CD4-positive, alpha-beta memory T cell (primary cell): Measurements from ENCODE around the gene FPR2. TPM values are rescaled to one million over a fixed set of nuclear protein-coding genes. Genes with fewer than 3 reads are reported as not detected.

Experiments used
- CTCF ChIA-PET: fragments of 350-600 bp; sonication (Branson Sonifier 250); formaldehyde crosslinking; loops from one replicate; lab custom pipeline; 2021; ENCODE audit warnings: inconsistent platforms; ENCODE audit not compliant: partially characterized antibody; lab: Charles Lee
- POLR2A ChIA-PET: fragments of 350-600 bp; sonication (Branson Sonifier 250); formaldehyde crosslinking; loops from one replicate; lab custom pipeline; 2021; ENCODE audit not compliant: partially characterized antibody; lab: Charles Lee
- DNase-seq, 5 donors: peaks; one replicate each; pipeline versions ENCODE4 v3.0.0 to v3.0.0-alpha.2; 2020 to 2022; ENCODE audit warnings: mixed read lengths in 1 of 5
- H3K27ac ChIP-seq: one replicate; pipeline ENCODE4 v1.7.0; 2013; ENCODE audit warnings: low read depth, low read length
- H3K27me3 ChIP-seq: 2 replicates; pipeline ENCODE4 v1.7.0; 2013; ENCODE audit warnings: mild to moderate bottlenecking, low read length, moderate library complexity; ENCODE audit not compliant: insufficient read depth
- H3K36me3 ChIP-seq: 2 replicates; pipeline ENCODE4 v1.7.0; 2013; ENCODE audit warnings: mild to moderate bottlenecking, low read length, moderate library complexity; ENCODE audit not compliant: insufficient read depth
- H3K4me1 ChIP-seq: 2 replicates; pipeline ENCODE4 v1.7.0; 2013; ENCODE audit warnings: mild to moderate bottlenecking, low read length, moderate library complexity; ENCODE audit not compliant: insufficient read depth
- H3K4me3 ChIP-seq, 2 donors: one replicate each; pipeline ENCODE4 v1.7.0; 2013; ENCODE audit warnings: low read length in 2 of 2, mild to moderate bottlenecking in 1 of 2
- H3K9me3 ChIP-seq, 2 donors: one replicate each; pipeline ENCODE4 v1.7.0; 2013; ENCODE audit warnings: low read length in 2 of 2, control low read depth in 1 of 2; ENCODE audit not compliant: control insufficient read depth in 1 of 2
- H3K27ac Mint-ChIP-seq, 7 donors: one replicate each; pipeline ENCODE4 v1.8.0; 2020 to 2021; ENCODE audit warnings: mixed read lengths in 7 of 7, mild to moderate bottlenecking in 6 of 7, inconsistent platforms in 3 of 7, moderate library complexity in 3 of 7
- H3K27me3 Mint-ChIP-seq, 2 donors: one replicate each; pipeline ENCODE4 v1.8.0; 2020 to 2021; ENCODE audit warnings: mixed read lengths in 2 of 2
- H3K36me3 Mint-ChIP-seq, 2 donors: one replicate each; pipeline ENCODE4 v1.8.0; 2020 to 2021; ENCODE audit warnings: mixed read lengths in 2 of 2, inconsistent platforms in 1 of 2, mild to moderate bottlenecking in 1 of 2
- H3K4me1 Mint-ChIP-seq, 4 donors: one replicate each; pipeline ENCODE4 v1.8.0; 2020 to 2021; ENCODE audit warnings: mixed read lengths in 4 of 4, mild to moderate bottlenecking in 1 of 4
- H3K4me3 Mint-ChIP-seq, 8 donors: one replicate each; pipeline ENCODE4 v1.8.0; 2020 to 2021; ENCODE audit warnings: mixed read lengths in 8 of 8, mild to moderate bottlenecking in 7 of 8, moderate library complexity in 6 of 8, inconsistent platforms in 3 of 8
- H3K9me3 Mint-ChIP-seq, 8 donors: one replicate each; pipeline ENCODE4 v1.8.0; 2020 to 2021; ENCODE audit warnings: mixed read lengths in 8 of 8, mild to moderate bottlenecking in 5 of 8, inconsistent platforms in 3 of 8, moderate library complexity in 1 of 8
- intact Hi-C: fragments of 100-400 bp; cut with micrococcal nuclease; formaldehyde crosslinking; loops from one replicate; pipeline ENCODE4 v1.15.1; 2023
- polyA plus RNA-seq, 2 donors: library from polyadenylated mRNA; unstranded; fragments of 300-500 nt; fragmentation: Illumina TruSeq; gene quantifications; one replicate each; pipeline ENCODE4 v1.2.3, GENCODE V29; 2021
- total RNA-seq, 2 experiments: library from RNA; stranded (reverse); gene quantifications; one replicate each; pipeline ENCODE4 v1.2.3, GENCODE V29; 2021

The FPR2 gene
- total and polyA plus RNA-seq, 4 experiments from 2014 or later, result not detected

DNA sequence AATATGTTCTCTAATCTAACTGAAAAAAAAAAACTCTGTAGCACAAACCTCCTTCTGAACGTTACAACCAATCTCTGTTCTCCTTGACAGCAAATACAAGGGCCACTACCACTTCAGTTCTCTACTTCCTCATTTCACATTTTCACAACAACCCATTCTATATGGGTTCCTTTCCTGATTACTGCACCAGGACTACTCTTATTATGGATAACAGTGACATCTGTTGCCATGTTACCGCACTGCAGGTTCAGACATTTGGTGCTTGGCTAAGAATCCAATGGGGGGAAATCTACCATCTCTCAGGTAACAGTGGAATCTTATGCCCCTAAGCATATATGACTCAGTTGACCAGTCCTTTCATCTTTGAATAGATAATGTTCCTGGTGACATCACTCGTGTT lies 22.4 kb downstream of the FPR2 start:
- H3K9me3 Mint-ChIP-seq, result peaks cover 0 to 9% (median 3%) of the 10 kb centered on the region in 8 donors
- H3K27me3 Mint-ChIP-seq, result peaks cover 13 to 22% of the 10 kb centered on the region in 2 donors
- no peaks in the 10 kb centered on the region for H3K36me3 Mint-ChIP-seq
- ChIA-PET POLR2A (no interaction called here), CTCF (no interaction called here)
- intact Hi-C loops, result no loop called here
- no peaks in the 10 kb centered on the region for H3K4me1 Mint-ChIP-seq
- H3K4me3 ChIP-seq, result no peak overlapping the region
- no peaks in the 10 kb centered on the region for H3K9me3 ChIP-seq
- H3K4me3 Mint-ChIP-seq, result no peak overlapping the region
- H3K36me3 ChIP-seq, result no peaks in the 10 kb centered on the region
- no peaks in the 10 kb centered on the region for H3K27me3 ChIP-seq
- no peak overlapping the region for H3K27ac Mint-ChIP-seq
- no peak for DNase-seq
- no peak overlapping the region for H3K27ac ChIP-seq
- no peaks in the 10 kb centered on the region for H3K4me1 ChIP-seq

DNA sequence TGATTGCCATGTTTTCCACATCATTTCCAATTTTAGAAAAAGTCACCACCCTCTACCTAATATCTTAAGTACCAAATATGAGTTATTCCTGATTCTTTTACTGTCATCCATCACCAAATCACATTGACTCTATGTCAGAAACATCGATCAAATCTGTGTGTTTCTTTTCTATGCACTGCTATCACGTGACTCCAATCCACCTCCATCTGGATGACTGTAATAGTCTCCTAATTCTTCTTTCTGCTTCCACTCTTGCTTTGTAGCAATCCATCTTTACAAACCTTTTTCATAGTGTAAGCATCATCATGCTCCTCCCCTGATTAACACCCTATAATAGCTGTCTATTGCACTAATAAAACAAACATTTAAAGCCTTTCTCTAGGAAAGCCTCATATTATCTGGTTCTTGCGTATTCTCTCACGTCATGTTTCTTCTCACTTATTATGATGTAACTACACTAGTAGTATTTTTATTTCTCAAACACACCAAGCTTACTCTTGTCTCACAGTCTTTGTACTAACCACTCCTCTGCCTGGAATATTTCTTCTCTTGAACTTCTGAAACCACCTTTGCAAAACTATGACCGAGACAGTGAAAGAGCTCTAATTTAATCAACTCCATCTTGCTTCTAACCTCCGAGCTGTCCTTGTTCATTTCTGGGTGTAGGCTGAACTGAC lies 23.3 kb downstream of the FPR2 start:
- Histone ChIP-seq H3K27ac (no peak overlapping the region), H3K9me3 (no peaks in the 10 kb centered on the region), H3K36me3 (no peaks in the 10 kb centered on the region), H3K4me1 (no peaks in the 10 kb centered on the region), H3K4me3 (no peak overlapping the region), H3K27me3 (no peaks in the 10 kb centered on the region)
- intact Hi-C loops, result no loop called here
- Mint-ChIP-seq H3K27me3 (peaks cover 12 to 18% of the 10 kb centered on the region in 2 donors), H3K4me1 (no peaks in the 10 kb centered on the region), H3K36me3 (no peaks in the 10 kb centered on the region), H3K4me3 (no peak overlapping the region), H3K9me3 (peaks cover 2 to 14% (median 4%) of the 10 kb centered on the region in 8 donors), H3K27ac (no peak overlapping the region)
- ChIA-PET CTCF (no interaction called here), POLR2A (no interaction called here)
- no peak for DNase-seq

DNA sequence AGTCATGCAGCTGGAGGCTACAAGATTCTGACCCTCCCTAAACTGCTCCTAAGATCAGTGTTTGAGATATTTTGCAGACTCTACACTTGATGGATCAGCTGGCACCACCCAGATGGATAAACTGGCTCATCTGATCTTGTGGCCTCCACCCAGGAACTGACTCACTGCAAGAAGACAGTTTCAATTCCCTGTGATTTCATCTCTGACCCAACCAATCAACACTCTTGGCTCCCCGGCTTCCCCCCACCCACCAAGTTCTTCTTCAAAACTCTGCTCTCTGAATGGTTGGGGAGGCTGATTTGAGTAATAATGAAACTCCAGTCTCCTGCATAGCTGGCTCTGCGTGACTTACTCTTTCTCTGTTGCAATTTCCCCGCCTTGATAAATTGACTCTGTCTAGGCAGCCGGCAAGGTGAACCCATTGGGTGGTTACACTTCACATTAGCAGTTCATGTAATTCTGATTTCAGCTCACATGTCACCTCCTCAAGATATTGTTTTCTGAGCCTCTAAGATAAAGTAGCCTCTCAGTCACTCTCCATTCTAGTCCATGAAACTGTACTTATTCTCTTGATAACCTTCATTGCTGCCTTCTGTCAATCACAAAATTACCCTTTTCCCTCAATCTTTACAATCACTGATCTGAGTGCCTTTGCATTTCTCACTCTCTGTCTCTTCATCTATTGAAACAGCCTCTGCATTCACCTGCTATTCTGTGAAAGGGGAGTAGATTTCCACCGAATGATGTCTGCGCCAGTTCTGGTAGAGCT lies 24.1 kb downstream of the FPR2 start:
- no peaks in the 10 kb centered on the region for H3K9me3 ChIP-seq
- no peaks in the 10 kb centered on the region for H3K4me1 Mint-ChIP-seq
- peaks cover 2 to 14% (median 4%) of the 10 kb centered on the region in 8 donors for H3K9me3 Mint-ChIP-seq
- no peaks in the 10 kb centered on the region for H3K27me3 ChIP-seq
- H3K4me1 ChIP-seq, result no peaks in the 10 kb centered on the region
- ChIA-PET POLR2A (no interaction called here), CTCF (no interaction called here)
- no peaks in the 10 kb centered on the region for H3K36me3 ChIP-seq
- no peak overlapping the region for H3K4me3 ChIP-seq
- no peak for DNase-seq
- H3K36me3 Mint-ChIP-seq, result no peaks in the 10 kb centered on the region
- H3K27me3 Mint-ChIP-seq, result peaks cover 9 to 10% of the 10 kb centered on the region in 2 donors
- no peak overlapping the region for H3K27ac Mint-ChIP-seq
- no peak overlapping the region for H3K4me3 Mint-ChIP-seq
- H3K27ac ChIP-seq, result no peak overlapping the region
- intact Hi-C loops, result no loop called here

DNA sequence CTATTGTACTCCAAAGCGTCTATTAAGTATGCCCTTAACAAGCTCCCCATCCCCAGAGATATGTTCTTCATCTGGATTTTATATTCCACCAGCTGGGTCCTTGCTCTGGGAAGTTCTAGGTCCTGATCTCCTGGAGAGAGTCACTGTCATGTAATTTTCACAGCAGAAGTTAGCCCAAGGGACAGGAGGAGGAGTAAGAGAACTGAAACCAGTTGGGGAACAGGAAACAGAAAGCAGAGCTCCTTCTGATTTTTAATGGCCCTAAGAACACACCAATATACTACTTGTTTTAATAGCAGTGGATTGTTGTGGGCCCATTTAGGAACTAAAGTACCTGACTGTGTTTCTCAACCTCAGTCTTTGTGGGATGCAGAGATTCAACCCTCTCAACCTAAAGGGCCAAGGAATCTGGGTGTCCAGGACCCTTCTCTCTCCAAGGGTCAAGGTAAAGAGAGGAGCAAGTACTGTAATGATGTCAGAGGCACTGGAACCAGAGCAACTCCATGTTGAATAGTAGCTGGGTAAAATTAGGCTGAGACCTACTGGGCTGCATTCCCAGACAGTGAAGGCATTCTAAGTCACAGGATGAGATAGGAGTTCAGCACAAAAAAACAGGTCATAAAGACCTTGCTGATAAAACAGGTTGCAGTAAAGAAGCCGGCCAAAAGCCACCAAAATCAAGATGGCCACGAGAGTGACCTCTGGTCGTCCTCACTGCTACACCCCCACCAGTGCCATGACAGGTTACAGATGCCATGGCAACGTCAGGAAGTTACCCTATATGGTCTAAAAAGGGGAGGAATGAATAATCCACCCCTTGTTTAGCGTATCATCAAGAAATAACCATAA lies 25.9 kb downstream of the FPR2 start:
- intact Hi-C loops, result no loop called here
- POLR2A ChIA-PET, result no interaction called here
- H3K27me3 Mint-ChIP-seq, result peaks cover 5 to 6% of the 10 kb centered on the region in 2 donors

DNA sequence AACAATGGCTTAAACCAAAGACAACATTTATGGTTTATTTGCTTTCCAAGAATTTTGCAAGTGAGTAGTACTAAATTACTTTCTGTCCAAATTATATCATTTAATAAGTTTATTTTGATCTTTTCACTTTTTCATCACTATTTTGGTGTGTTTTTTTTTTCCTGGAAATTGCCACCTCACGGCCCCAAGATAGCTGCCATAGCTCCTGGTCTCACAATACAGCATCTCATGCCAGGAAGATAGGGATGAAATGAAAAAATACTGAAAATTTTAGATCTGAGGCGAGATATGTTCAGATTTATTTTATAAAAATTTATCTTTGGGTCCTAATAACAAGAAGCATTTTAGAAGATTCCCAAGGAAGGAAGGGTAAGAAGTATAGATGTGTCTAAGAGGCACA lies 27.0 kb downstream of the FPR2 start:
- Mint-ChIP-seq H3K4me3 (no peak overlapping the region), H3K9me3 (peaks cover 2 to 21% (median 10%) of the 10 kb centered on the region in 8 donors), H3K4me1 (no peaks in the 10 kb centered on the region), H3K36me3 (no peaks in the 10 kb centered on the region), H3K27me3 (peaks cover 6 to 9% of the 10 kb centered on the region in 2 donors), H3K27ac (no peak overlapping the region)
- no peaks in the 10 kb centered on the region for H3K9me3 ChIP-seq
- no peaks in the 10 kb centered on the region for H3K36me3 ChIP-seq
- ChIA-PET CTCF (no interaction called here), POLR2A (no interaction called here)
- DNase-seq, result no peak
- no peak overlapping the region for H3K4me3 ChIP-seq
- H3K4me1 ChIP-seq, result no peaks in the 10 kb centered on the region
- no peaks in the 10 kb centered on the region for H3K27me3 ChIP-seq
- intact Hi-C loops, result no loop called here
- no peak overlapping the region for H3K27ac ChIP-seq

More for the DNA sequence above, 25.9 kb downstream of the FPR2 start:
- Histone ChIP-seq H3K4me3 (no peak overlapping the region), H3K36me3 (no peaks in the 10 kb centered on the region), H3K27me3 (no peaks in the 10 kb centered on the region), H3K4me1 (no peaks in the 10 kb centered on the region), H3K27ac (no peak overlapping the region), H3K9me3 (no peaks in the 10 kb centered on the region)
- Mint-ChIP-seq H3K27ac (no peak overlapping the region), H3K4me1 (no peaks in the 10 kb centered on the region), H3K9me3 (peaks cover 2 to 18% (median 8%) of the 10 kb centered on the region in 8 donors), H3K36me3 (no peaks in the 10 kb centered on the region), H3K4me3 (no peak overlapping the region)
- DNase-seq, result no peak
- CTCF ChIA-PET, result interaction anchor here (1.0 kb wide), 1 partner anchor 9 kb away, joined by 3 read pairs; no protein-coding TSS in a partner anchor

DNA sequence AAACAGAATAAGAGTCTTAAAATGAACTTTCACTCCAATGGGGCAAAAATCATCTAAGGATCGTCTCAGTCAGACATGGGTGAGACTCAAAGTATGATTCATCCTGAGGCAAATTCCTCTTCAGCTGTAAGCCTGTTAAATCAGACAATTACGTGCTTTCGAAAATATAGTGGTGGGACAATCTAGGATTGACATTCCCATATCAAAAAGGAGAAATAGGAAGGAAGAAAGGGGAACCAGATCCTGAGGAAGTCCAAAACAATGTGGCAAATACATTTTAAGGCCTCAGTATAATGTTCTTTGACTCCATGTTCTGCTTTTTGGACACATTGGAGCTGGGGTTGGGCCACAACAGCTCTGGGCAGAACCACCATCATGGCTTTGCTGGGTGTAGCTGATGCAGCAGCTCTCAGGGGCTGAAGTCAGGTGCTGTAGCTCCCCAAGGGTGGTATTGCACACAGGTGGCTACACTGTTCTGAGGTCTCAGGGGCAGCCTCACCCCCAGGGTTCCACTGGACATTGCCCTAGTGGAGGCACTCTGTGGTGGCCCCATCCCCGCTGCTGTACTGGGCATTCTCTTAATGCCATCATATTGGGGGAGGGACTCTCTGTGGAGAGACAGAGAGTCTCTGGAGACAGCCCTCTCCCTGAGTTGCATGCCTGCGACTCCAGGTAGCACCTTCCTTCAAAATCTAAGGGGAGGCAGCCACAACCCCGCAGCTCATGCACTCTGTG lies 28.2 kb downstream of the FPR2 start:
- Histone ChIP-seq H3K4me3 (no peak overlapping the region), H3K27ac (no peak overlapping the region), H3K9me3 (no peaks in the 10 kb centered on the region), H3K27me3 (no peaks in the 10 kb centered on the region), H3K4me1 (no peaks in the 10 kb centered on the region), H3K36me3 (no peaks in the 10 kb centered on the region)
- Mint-ChIP-seq H3K4me3 (no peak overlapping the region), H3K27ac (no peak overlapping the region), H3K4me1 (no peaks in the 10 kb centered on the region), H3K36me3 (no peaks in the 10 kb centered on the region), H3K27me3 (peaks cover 6 to 9% of the 10 kb centered on the region in 2 donors), H3K9me3 (peaks cover 2 to 21% (median 10%) of the 10 kb centered on the region in 8 donors)
- intact Hi-C loops, result no loop called here
- DNase-seq, result no peak
- ChIA-PET POLR2A (no interaction called here), CTCF (no interaction called here)
